ENCODE data around the gene CPD.

- TF ChIP-seq CTCF (IDR thresholded peaks at IDR 0.05) = no peak
- TF ChIP-seq POLR2A (IDR thresholded peaks at IDR 0.05) = no peak
These were observed 19.8 kb downstream of the CPD start for GRCh38 chr17:30398328-30399041.

Data from uterus (tissue), 2 donors.